ENCODE results near the gene SLC7A9. TPM values are rescaled to one million over a fixed set of nuclear protein-coding genes. Genes with fewer than 3 reads are reported as not detected.
"Not testable (repeated sequence)": the region's sequence is repeated elsewhere in the genome, so short reads cannot be mapped to it uniquely, and the experiment has no call there.

Gene SLC7A9
- total RNA-seq, 2 experiments from 2014 or later: 0.22 TPM; not detected in 1

GRCh38 chr19:32877977-32878745 is 8.6 kb upstream of the SLC7A9 start:
- H3K4me3 Mint-ChIP-seq: no peak overlapping the region
- H3K27ac Mint-ChIP-seq: no peak overlapping the region
- H3K27me3 Mint-ChIP-seq: no peaks in the 10 kb centered on the region
- DNase-seq: no peak
- intact Hi-C loops (cut with micrococcal nuclease): no loop called here
- POLR2A ChIA-PET: no interaction called here
- no peaks in the 10 kb centered on the region for H3K36me3 Mint-ChIP-seq
- no peaks in the 10 kb centered on the region for H3K9me3 Mint-ChIP-seq
- CTCF ChIA-PET: no interaction called here
- no peaks in the 10 kb centered on the region for H3K4me1 Mint-ChIP-seq (ENCODE audit: low read depth)

GRCh38 chr19:32877323-32877912 is 7.9 kb upstream of the SLC7A9 start:
- POLR2A ChIA-PET: no interaction called here
- Mint-ChIP-seq H3K4me3 (no peak overlapping the region), H3K27me3 (no peaks in the 10 kb centered on the region), H3K36me3 (no peaks in the 10 kb centered on the region), H3K9me3 (no peaks in the 10 kb centered on the region), H3K4me1 (ENCODE audit: low read depth) (no peaks in the 10 kb centered on the region), H3K27ac (no peak overlapping the region)
- intact Hi-C loops (cut with micrococcal nuclease): no loop called here
- CTCF ChIA-PET: no interaction called here
- no peak for DNase-seq

GRCh38 chr19:32876919-32877285 is 7.3 kb upstream of the SLC7A9 start:
- H3K9me3 Mint-ChIP-seq: no peaks in the 10 kb centered on the region
- no peak for DNase-seq
- no peaks in the 10 kb centered on the region for H3K36me3 Mint-ChIP-seq
- CTCF ChIA-PET: no interaction called here
- H3K4me1 Mint-ChIP-seq (ENCODE audit: low read depth): no peaks in the 10 kb centered on the region
- no peaks in the 10 kb centered on the region for H3K27me3 Mint-ChIP-seq
- POLR2A ChIA-PET: no interaction called here
- H3K27ac Mint-ChIP-seq: no peak overlapping the region
- intact Hi-C loops (cut with micrococcal nuclease): no loop called here
- no peak overlapping the region for H3K4me3 Mint-ChIP-seq

- Mint-ChIP-seq H3K27ac (no peak overlapping the region), H3K4me1 (ENCODE audit: low read depth) (no peaks in the 10 kb centered on the region), H3K36me3 (no peaks in the 10 kb centered on the region), H3K27me3 (no peaks in the 10 kb centered on the region), H3K4me3 (no peak overlapping the region), H3K9me3 (no peaks in the 10 kb centered on the region)
- ChIA-PET CTCF (no interaction called here), POLR2A (no interaction called here)
- no peak for DNase-seq
- intact Hi-C loops (cut with micrococcal nuclease): no loop called here
Measured at GRCh38 chr19:32876236-32876918, 6.8 kb upstream of the SLC7A9 start.

GRCh38 chr19:32875428-32875827 is 5.9 kb upstream of the SLC7A9 start:
- no peaks in the 10 kb centered on the region for H3K27me3 Mint-ChIP-seq
- POLR2A ChIA-PET: no interaction called here
- intact Hi-C loops (cut with micrococcal nuclease): no loop called here

GRCh38 chr19:32874605-32875004 is 5.0 kb upstream of the SLC7A9 start:
- no peaks in the 10 kb centered on the region for H3K27me3 Mint-ChIP-seq
- H3K4me3 Mint-ChIP-seq: no peak overlapping the region
- POLR2A ChIA-PET: no interaction called here
- no peak overlapping the region for H3K27ac Mint-ChIP-seq
- no peaks in the 10 kb centered on the region for H3K4me1 Mint-ChIP-seq (ENCODE audit: low read depth)
- intact Hi-C loops (cut with micrococcal nuclease): no loop called here
- CTCF ChIA-PET: no interaction called here
- no peak for DNase-seq
- H3K9me3 Mint-ChIP-seq: no peaks in the 10 kb centered on the region
- H3K36me3 Mint-ChIP-seq: no peaks in the 10 kb centered on the region

More at GRCh38 chr19:32875428-32875827, 5.9 kb upstream of the SLC7A9 start:
- Mint-ChIP-seq H3K36me3 (no peaks in the 10 kb centered on the region), H3K9me3 (no peaks in the 10 kb centered on the region), H3K4me3 (no peak overlapping the region), H3K4me1 (ENCODE audit: low read depth) (no peaks in the 10 kb centered on the region), H3K27ac (no peak overlapping the region)
- CTCF ChIA-PET: no interaction called here
- no peak for DNase-seq

- DNase-seq: peak; percentile 30
- H3K4me3 Mint-ChIP-seq: no peak overlapping the region
- H3K27me3 Mint-ChIP-seq: no peaks in the 10 kb centered on the region
- no peak overlapping the region for H3K27ac Mint-ChIP-seq
- H3K4me1 Mint-ChIP-seq (ENCODE audit: low read depth): no peaks in the 10 kb centered on the region
- H3K9me3 Mint-ChIP-seq: no peaks in the 10 kb centered on the region
- H3K36me3 Mint-ChIP-seq: no peaks in the 10 kb centered on the region
- intact Hi-C loops (cut with micrococcal nuclease): no loop called here
- CTCF ChIA-PET: no interaction called here
- POLR2A ChIA-PET: no interaction called here
Measured at GRCh38 chr19:32873247-32873959, 3.8 kb upstream of the SLC7A9 start.

GRCh38 chr19:32872391-32872790 is 2.8 kb upstream of the SLC7A9 start:
- no peak overlapping the region for H3K4me3 Mint-ChIP-seq
- H3K27ac Mint-ChIP-seq: no peak overlapping the region
- H3K9me3 Mint-ChIP-seq: no peaks in the 10 kb centered on the region
- intact Hi-C loops (cut with micrococcal nuclease): no loop called here
- H3K36me3 Mint-ChIP-seq: no peaks in the 10 kb centered on the region
- DNase-seq: no peak
- no peaks in the 10 kb centered on the region for H3K4me1 Mint-ChIP-seq (ENCODE audit: low read depth)
- H3K27me3 Mint-ChIP-seq: no peaks in the 10 kb centered on the region
- ChIA-PET CTCF (no interaction called here), POLR2A (no interaction called here)

GRCh38 chr19:32870981-32871451 is 1.4 kb upstream of the SLC7A9 start:
- Mint-ChIP-seq H3K4me3 (no peak overlapping the region), H3K36me3 (no peaks in the 10 kb centered on the region), H3K27ac (no peak overlapping the region), H3K27me3 (no peaks in the 10 kb centered on the region), H3K4me1 (ENCODE audit: low read depth) (no peaks in the 10 kb centered on the region), H3K9me3 (no peaks in the 10 kb centered on the region)
- POLR2A ChIA-PET: no interaction called here
- DNase-seq: no peak
- intact Hi-C loops (cut with micrococcal nuclease): no loop called here
- CTCF ChIA-PET: no interaction called here

- ChIA-PET CTCF (no interaction called here), POLR2A (no interaction called here)
- intact Hi-C loops (cut with micrococcal nuclease): no loop called here
- no peak for DNase-seq
- Mint-ChIP-seq H3K9me3 (no peaks in the 10 kb centered on the region), H3K4me1 (ENCODE audit: low read depth) (no peaks in the 10 kb centered on the region), H3K36me3 (no peaks in the 10 kb centered on the region), H3K4me3 (no peak overlapping the region), H3K27me3 (no peaks in the 10 kb centered on the region), H3K27ac (no peak overlapping the region)
Measured at GRCh38 chr19:32869966-32870573, 503 bp upstream of the SLC7A9 start.

- Mint-ChIP-seq H3K27me3 (no peaks in the 10 kb centered on the region), H3K27ac (no peak overlapping the region), H3K4me3 (no peak overlapping the region), H3K36me3 (no peaks in the 10 kb centered on the region), H3K4me1 (ENCODE audit: low read depth) (no peaks in the 10 kb centered on the region), H3K9me3 (no peaks in the 10 kb centered on the region)
- intact Hi-C loops (cut with micrococcal nuclease): no loop called here
- ChIA-PET POLR2A (no interaction called here), CTCF (no interaction called here)
- no peak for DNase-seq
Measured at GRCh38 chr19:32868206-32868950, 1.2 kb downstream of the SLC7A9 start.

GRCh38 chr19:32867436-32867835 is 2.1 kb downstream of the SLC7A9 start:
- H3K36me3 Mint-ChIP-seq; H3K27me3 Mint-ChIP-seq; H3K9me3 Mint-ChIP-seq; DNase-seq; H3K4me3 Mint-ChIP-seq; CTCF ChIA-PET; H3K27ac Mint-ChIP-seq; H3K4me1 Mint-ChIP-seq (ENCODE audit: low read depth); POLR2A ChIA-PET; intact Hi-C loops (cut with micrococcal nuclease): not testable (repeated sequence)

Data from activated CD4-positive, alpha-beta memory T cell treated with anti-CD3 and anti-CD28 coated beads for 36 hours (primary cell).